WERI-Rb-1 (cell line): ENCODE measurements around the gene RANBP3.

Experiments used
- DNase-seq: peaks from one replicate; pipeline ENCODE4 v3.0.0-alpha.2; 2020
- H3K27ac ChIP-seq: fragments of 250-450 bp; sonication (Bioruptor Pico); 2 replicates; pipeline ENCODE4 v1.5.1; 2020; ENCODE audit warnings: mild to moderate bottlenecking, moderate library complexity
- H3K27me3 ChIP-seq: fragments of 250-450 bp; sonication (Bioruptor Pico); 2 replicates; pipeline ENCODE4 v1.5.1; 2021; ENCODE audit warnings: mild to moderate bottlenecking, low read depth, moderate library complexity; ENCODE audit not compliant: insufficient read depth, severe bottlenecking
- H3K36me3 ChIP-seq: fragments of 250-450 bp; sonication (Bioruptor Pico); 2 replicates; pipeline ENCODE4 v1.5.1; 2020; ENCODE audit warnings: mild to moderate bottlenecking, moderate library complexity
- H3K4me3 ChIP-seq: 2 replicates; pipeline ENCODE4 v1.5.1; 2011; ENCODE audit warnings: low read depth, mild to moderate bottlenecking, control low read depth, low read length
- H3K9me3 ChIP-seq: fragments of 250-450 bp; sonication (Bioruptor Pico); 2 replicates; pipeline ENCODE4 v1.5.1; 2021; ENCODE audit warnings: mild to moderate bottlenecking, moderate library complexity; ENCODE audit not compliant: severe bottlenecking
- CTCF ChIP-seq: IDR thresholded peaks from 2 replicates; pipeline ENCODE4 v1.5.1; 2011; ENCODE audit warnings: low read depth, mild to moderate bottlenecking, control low read depth, inconsistent platforms, low read length

Gene RANBP3

GRCh38 chr19:5937550-5937949 lies 40.4 kb downstream of the RANBP3 start:
- no peak for DNase-seq
- H3K4me3 ChIP-seq = no peak overlapping the region
- H3K9me3 ChIP-seq = no peaks in the 10 kb centered on the region
- H3K36me3 ChIP-seq = peaks cover 55% of the 10 kb centered on the region
- H3K27me3 ChIP-seq = no peaks in the 10 kb centered on the region
- TF ChIP-seq CTCF = no peak
- no peak overlapping the region for H3K27ac ChIP-seq

- no peaks in the 10 kb centered on the region for H3K27me3 ChIP-seq
- no peak for TF ChIP-seq CTCF
- H3K9me3 ChIP-seq = no peaks in the 10 kb centered on the region
- H3K4me3 ChIP-seq = no peak overlapping the region
- no peak for DNase-seq
- no peak overlapping the region for H3K27ac ChIP-seq
- H3K36me3 ChIP-seq = peaks cover 56% of the 10 kb centered on the region
Measured at GRCh38 chr19:5936292-5936592, 41.7 kb downstream of the RANBP3 start.

GRCh38 chr19:5935473-5936291 lies 42.3 kb downstream of the RANBP3 start:
- Histone ChIP-seq H3K4me3 (no peak overlapping the region), H3K9me3 (no peaks in the 10 kb centered on the region), H3K27ac (no peak overlapping the region), H3K36me3 (peaks cover 56% of the 10 kb centered on the region), H3K27me3 (no peaks in the 10 kb centered on the region)
- DNase-seq = peak; percentile 42
- TF ChIP-seq CTCF = no peak

- DNase-seq = no peak
- Histone ChIP-seq H3K36me3 (peaks cover 56% of the 10 kb centered on the region), H3K27ac (no peak overlapping the region), H3K27me3 (no peaks in the 10 kb centered on the region), H3K9me3 (no peaks in the 10 kb centered on the region), H3K4me3 (no peak overlapping the region)
- no peak for TF ChIP-seq CTCF
Measured at GRCh38 chr19:5934774-5935472, 43.0 kb downstream of the RANBP3 start.

- no peak for TF ChIP-seq CTCF
- Histone ChIP-seq H3K36me3 (peaks cover 58% of the 10 kb centered on the region), H3K9me3 (no peaks in the 10 kb centered on the region), H3K4me3 (no peak overlapping the region), H3K27me3 (no peaks in the 10 kb centered on the region), H3K27ac (no peak overlapping the region)
- DNase-seq = no peak
Measured at GRCh38 chr19:5934069-5934401, 43.9 kb downstream of the RANBP3 start.
